Panc1 (cell line): ENCODE results near the gene SRSF9. TPM values are rescaled to one million over a fixed set of nuclear protein-coding genes. Genes with fewer than 3 reads are reported as not detected.
"Not testable (repeated sequence)": the region's sequence is repeated elsewhere in the genome, so short reads cannot be mapped to it uniquely, and the experiment has no call there.

ENCODE experiments used
- ATAC-seq: fragments of 200-7000 bp; cut with Tn5 transposase; 2 replicates; pipeline ENCODE4 v1.9.1; 2020; ENCODE audit warnings: mild to moderate bottlenecking, moderate library complexity
- BruUV-seq: library from RNA; stranded (reverse); fragments of 400-500 nt; replicated peaks from 2 replicates; lab custom pipeline; 2021; lab: Mats Ljungman, UMichigan
- CTCF ChIA-PET: fragments of 300-600 bp; sonication (Branson Sonifier 250); formaldehyde crosslinking; loops from one replicate; lab custom pipeline; 2022; ENCODE audit warnings: antibody characterized with exemption; lab: Charles Lee
- POLR2A ChIA-PET: fragments of 300-600 bp; sonication (Branson Sonifier 250); formaldehyde crosslinking; loops from one replicate; lab custom pipeline; 2022; ENCODE audit warnings: antibody characterized with exemption; lab: Charles Lee
- DNase-seq: peaks from one replicate; pipeline ENCODE4 v3.0.0-alpha.2; 2010; ENCODE audit warnings: low read depth, low spot score
- H3K27ac ChIP-seq: 2 replicates; pipeline ENCODE4 v1.5.1; 2011; ENCODE audit warnings: mild to moderate bottlenecking, low read length, inconsistent platforms
- H3K27me3 ChIP-seq: fragments of 200-500 bp; sonication (Bioruptor generic); 2 replicates; pipeline ENCODE4 v1.6.0; 2014; ENCODE audit warnings: low read length, inconsistent platforms; ENCODE audit not compliant: control insufficient read depth, insufficient read depth
- H3K36me3 ChIP-seq: fragments of 200-500 bp; sonication (Bioruptor generic); 2 replicates; pipeline ENCODE4 v1.5.1; 2014; ENCODE audit warnings: inconsistent platforms, mild to moderate bottlenecking, low read length, moderate library complexity; ENCODE audit not compliant: control insufficient read depth, insufficient read depth
- H3K4me1 ChIP-seq: 2 replicates; pipeline ENCODE4 v1.5.1; 2011; ENCODE audit warnings: inconsistent platforms, mild to moderate bottlenecking, low read length, moderate library complexity; ENCODE audit not compliant: control insufficient read depth, insufficient read depth
- H3K4me3 ChIP-seq, 2 experiments: 2 replicates each; pipeline ENCODE4 v1.5.1; 2011 to 2012; ENCODE audit warnings: low read depth in 2 of 2, low read length in 2 of 2, mild to moderate bottlenecking in 2 of 2, inconsistent platforms in 1 of 2, moderate library complexity in 1 of 2
- H3K9me3 ChIP-seq: fragments of 200-500 bp; sonication (Bioruptor generic); 2 replicates; pipeline ENCODE4 v1.5.1; 2014; ENCODE audit warnings: low read depth, mild to moderate bottlenecking, inconsistent platforms, low read length, moderate library complexity; ENCODE audit not compliant: control insufficient read depth, insufficient read depth
- POLR2AphosphoS5 ChIP-seq: IDR thresholded peaks from 2 replicates; pipeline ENCODE4 v1.6.1; 2012; ENCODE audit warnings: mild to moderate bottlenecking, low read depth, low read length, moderate library complexity
- REST ChIP-seq, 2 experiments: IDR thresholded peaks; 2 replicates each; pipeline ENCODE4 v1.6.1; 2011 to 2012; ENCODE audit warnings: low read depth in 2 of 2, control low read depth in 1 of 2, low read length in 1 of 2, mild to moderate bottlenecking in 1 of 2, moderate library complexity in 1 of 2; ENCODE audit not compliant: insufficient read depth in 1 of 2
- SIN3A ChIP-seq: IDR thresholded peaks from 2 replicates; pipeline ENCODE4 v1.6.1; 2012; ENCODE audit warnings: low read depth, mild to moderate bottlenecking, low read length, moderate library complexity, borderline replicate concordance; ENCODE audit not compliant: insufficient read depth
- TCF7L2 ChIP-seq: IDR thresholded peaks from 2 replicates; pipeline ENCODE4 v1.6.1; 2011; ENCODE audit warnings: mild to moderate bottlenecking, low read depth, low read length, inconsistent platforms
- in situ Hi-C: cut with HindIII; loops from 2 replicates; pipeline ENCODE4 v1.10.0; 2016; ENCODE audit warnings: low sequenced_read_pairs, low pct_unique_long_range_greater_than_20kb
- intact Hi-C: fragments of 100-400 bp; cut with micrococcal nuclease; formaldehyde crosslinking; loops from one replicate; pipeline ENCODE4 v1.10.0; 2022; ENCODE audit not compliant: unreplicated experiment
- total RNA-seq: library from RNA; stranded (reverse); gene quantifications from one replicate; pipeline ENCODE4 v1.2.1, GENCODE V29; 2021; ENCODE audit not compliant: unreplicated experiment
- TF ChIP-seq, protein P1 (sequence below): fragments of 450-650 bp; IDR thresholded peaks from 2 replicates; pipeline ENCODE4 v1.5.1; 2017; ENCODE audit warnings: mild to moderate bottlenecking

Gene SRSF9
- total RNA-seq, 1 experiment from 2014 or later, result 269 TPM

GRCh38 chr12:120446844-120447178 is 22.7 kb downstream of the SRSF9 start:
- intact Hi-C loops, BruUV-seq, DNase-seq, H3K9me3 ChIP-seq, POLR2A ChIA-PET, CTCF ChIA-PET, H3K4me1 ChIP-seq, H3K27me3 ChIP-seq, in situ Hi-C loops, ATAC-seq: not testable (repeated sequence)
- peak overlapping the region; percentile 95 for H3K27ac ChIP-seq
- H3K36me3 ChIP-seq, result peaks cover 12% of the 10 kb centered on the region; the same call in 1 of the 2 replicates
- H3K4me3 ChIP-seq, result peak overlapping the region; percentile 95 to 97

- CTCF ChIA-PET, result no interaction called here
- DNase-seq, result no peak
- Histone ChIP-seq H3K4me1 (peaks cover 7% of the 10 kb centered on the region; the same call in 1 of the 2 replicates), H3K9me3 (no peaks in the 10 kb centered on the region), H3K27me3 (no peaks in the 10 kb centered on the region), H3K36me3 (peaks cover 12% of the 10 kb centered on the region; the same call in 1 of the 2 replicates), H3K4me3 (peak within 1 kb of the TSS; percentile 95 to 97), H3K27ac (peak within 1 kb of the TSS; percentile 95)
- intact Hi-C loops, result no loop called here
- ATAC-seq, result peak; percentile 97
- TSS peak; percentile 93 for BruUV-seq
- POLR2A ChIA-PET, result no interaction called here
- in situ Hi-C loops, result no loop called here
- TF ChIP-seq SIN3A (peak; percentile 96), POLR2AphosphoS5 (peak; percentile 96), TCF7L2 (peak; percentile 53; the same call in 1 of the 2 replicates), REST (IDR thresholded peaks at IDR 0.05; ENCODE audit: insufficient read depth in 1 of 2, low read depth in 2 of 2, low read length in 1 of 2) (peak in 1 of 2 experiments; percentile 76; a peak in 1 of 4 replicates)
- TF ChIP-seq, protein P1, sequence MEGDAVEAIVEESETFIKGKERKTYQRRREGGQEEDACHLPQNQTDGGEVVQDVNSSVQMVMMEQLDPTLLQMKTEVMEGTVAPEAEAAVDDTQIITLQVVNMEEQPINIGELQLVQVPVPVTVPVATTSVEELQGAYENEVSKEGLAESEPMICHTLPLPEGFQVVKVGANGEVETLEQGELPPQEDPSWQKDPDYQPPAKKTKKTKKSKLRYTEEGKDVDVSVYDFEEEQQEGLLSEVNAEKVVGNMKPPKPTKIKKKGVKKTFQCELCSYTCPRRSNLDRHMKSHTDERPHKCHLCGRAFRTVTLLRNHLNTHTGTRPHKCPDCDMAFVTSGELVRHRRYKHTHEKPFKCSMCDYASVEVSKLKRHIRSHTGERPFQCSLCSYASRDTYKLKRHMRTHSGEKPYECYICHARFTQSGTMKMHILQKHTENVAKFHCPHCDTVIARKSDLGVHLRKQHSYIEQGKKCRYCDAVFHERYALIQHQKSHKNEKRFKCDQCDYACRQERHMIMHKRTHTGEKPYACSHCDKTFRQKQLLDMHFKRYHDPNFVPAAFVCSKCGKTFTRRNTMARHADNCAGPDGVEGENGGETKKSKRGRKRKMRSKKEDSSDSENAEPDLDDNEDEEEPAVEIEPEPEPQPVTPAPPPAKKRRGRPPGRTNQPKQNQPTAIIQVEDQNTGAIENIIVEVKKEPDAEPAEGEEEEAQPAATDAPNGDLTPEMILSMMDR, result no peak
These were observed 23.4 kb downstream of the SRSF9 start, which contains the start of the genes GATC and TRIAP1 for GRCh38 chr12:120445911-120446843. TSS of gene GATC (plus strand) at chr12:120446444. CDS start at chr12:120446481, 37 bp downstream. TSS of gene TRIAP1 (minus strand) at chr12:120446384. CDS start at chr12:120446372, 12 bp downstream.

- no peak for ATAC-seq
- Histone ChIP-seq H3K4me3 (no peak overlapping the region), H3K27me3 (no peaks in the 10 kb centered on the region), H3K27ac (no peak overlapping the region; the same call in 1 of the 2 replicates), H3K36me3 (peaks cover 10% of the 10 kb centered on the region), H3K9me3 (no peaks in the 10 kb centered on the region), H3K4me1 (peaks cover 10% of the 10 kb centered on the region)
- CTCF ChIA-PET, result no interaction called here
- TF ChIP-seq TCF7L2 (no peak), POLR2AphosphoS5 (no peak), REST (IDR thresholded peaks at IDR 0.05; ENCODE audit: insufficient read depth in 1 of 2, low read depth in 2 of 2, low read length in 1 of 2) (no peak), SIN3A (no peak)
- TF ChIP-seq, protein P1, result no peak
- POLR2A ChIA-PET, result no interaction called here
- no TSS peak for BruUV-seq
- intact Hi-C loops, result no loop called here
- in situ Hi-C loops, result no loop called here
- DNase-seq, result no peak
These were observed 24.9 kb downstream of the SRSF9 start for GRCh38 chr12:120444676-120445075.
